ENCODE measurements around the gene COL4A6.
"Not testable (repeated sequence)": the region's sequence is repeated elsewhere in the genome, so short reads cannot be mapped to it uniquely, and the experiment has no call there.

Gene COL4A6

DNA sequence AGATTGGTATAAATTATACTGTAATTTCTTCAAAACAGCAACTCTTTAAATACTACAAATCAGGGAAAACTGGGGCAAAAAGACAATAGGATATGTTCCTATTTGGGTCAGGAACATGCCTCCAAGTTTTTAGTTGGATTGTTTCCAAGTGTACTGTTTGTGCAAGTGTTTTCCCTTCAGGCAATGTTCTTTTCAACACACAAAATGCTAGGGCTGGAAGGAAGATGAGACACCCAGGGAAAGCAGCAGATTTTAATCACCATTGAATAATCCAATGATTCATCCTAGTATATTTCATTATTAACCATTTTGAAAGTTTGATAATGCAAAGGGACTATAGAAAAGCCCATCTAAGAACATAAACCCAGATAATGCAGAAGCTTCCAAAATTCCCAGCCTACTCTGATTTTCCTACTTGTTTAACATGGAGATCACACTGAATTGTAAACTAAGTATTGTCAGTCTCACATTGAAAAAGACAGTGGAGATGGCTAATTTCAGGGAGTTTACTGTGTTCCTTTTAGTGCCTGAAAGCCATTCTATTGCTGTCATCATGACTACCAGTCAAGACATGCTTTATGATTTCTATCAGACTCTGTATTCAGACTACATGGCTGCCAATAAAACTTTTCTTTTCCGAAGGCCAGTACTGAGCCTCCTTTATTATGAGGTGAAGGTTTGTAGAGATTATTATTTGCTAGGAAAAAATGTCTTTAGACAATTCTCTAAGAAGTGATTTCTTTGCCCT, 38.6 kb downstream of the COL4A6 start:
- H3K4me1 ChIP-seq (ENCODE audit: control insufficient read depth, insufficient read depth, low read length), result peaks cover 25% of the 10 kb centered on the region
- no peak overlapping the region for H3K9ac ChIP-seq (ENCODE audit: low read length)
- no peaks in the 10 kb centered on the region for H3K27me3 ChIP-seq (replicated peaks; ENCODE audit: control insufficient read depth, insufficient read depth, low read length)
- DNase-seq (ENCODE audit: low read depth), result peak; percentile 74
- no peaks in the 10 kb centered on the region for H3K9me3 ChIP-seq (ENCODE audit: control insufficient read depth, low read length)
- no peaks in the 10 kb centered on the region for H3K36me3 ChIP-seq (ENCODE audit: control insufficient read depth, insufficient read depth, low read length, severe bottlenecking)
- no peak overlapping the region for H3K4me3 ChIP-seq (ENCODE audit: low read length)

DNA sequence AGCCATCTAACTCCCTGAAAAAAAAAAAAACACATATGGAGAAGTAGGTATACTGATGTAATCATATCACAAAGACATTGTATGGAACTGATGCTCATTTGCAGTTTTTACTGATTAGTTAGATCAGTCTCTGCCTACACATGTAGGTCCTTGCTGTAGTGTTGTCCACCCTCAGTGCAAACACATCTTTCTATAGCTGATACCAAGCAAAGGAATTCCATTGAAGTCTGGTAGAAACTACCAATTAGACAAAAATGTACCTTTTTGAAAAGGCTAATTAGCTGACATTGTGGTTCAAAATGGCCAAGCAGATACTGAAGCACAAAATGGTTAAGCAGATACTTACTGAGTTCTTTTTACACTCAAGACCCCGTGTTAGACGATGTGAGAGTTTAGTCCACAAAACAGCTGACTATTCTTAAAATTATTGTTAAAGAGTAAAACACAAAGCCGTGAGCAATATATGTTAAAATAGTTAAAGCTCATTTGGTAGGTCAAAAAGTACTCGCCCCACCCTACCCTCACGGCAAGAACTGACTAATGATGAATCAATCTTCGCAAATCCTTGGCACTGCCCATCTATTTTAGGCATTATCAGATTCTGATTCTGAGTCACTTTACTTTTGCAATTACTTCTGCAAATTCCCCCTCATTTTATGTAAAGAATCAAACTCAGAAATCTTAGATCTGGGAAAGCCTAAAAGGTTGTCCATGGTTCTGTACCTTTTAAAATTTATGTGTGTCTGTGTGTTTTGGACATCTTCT, 40.4 kb downstream of the COL4A6 start:
- no peaks in the 10 kb centered on the region for H3K9me3 ChIP-seq (ENCODE audit: control insufficient read depth, low read length)
- H3K9ac ChIP-seq (ENCODE audit: low read length), result no peak overlapping the region
- DNase-seq (ENCODE audit: low read depth), result peak; percentile 59
- H3K36me3 ChIP-seq (ENCODE audit: control insufficient read depth, insufficient read depth, low read length, severe bottlenecking), result no peaks in the 10 kb centered on the region
- no peak overlapping the region for H3K4me3 ChIP-seq (ENCODE audit: low read length)
- peaks cover 25% of the 10 kb centered on the region for H3K4me1 ChIP-seq (ENCODE audit: control insufficient read depth, insufficient read depth, low read length)
- no peaks in the 10 kb centered on the region for H3K27me3 ChIP-seq (replicated peaks; ENCODE audit: control insufficient read depth, insufficient read depth, low read length)

DNA sequence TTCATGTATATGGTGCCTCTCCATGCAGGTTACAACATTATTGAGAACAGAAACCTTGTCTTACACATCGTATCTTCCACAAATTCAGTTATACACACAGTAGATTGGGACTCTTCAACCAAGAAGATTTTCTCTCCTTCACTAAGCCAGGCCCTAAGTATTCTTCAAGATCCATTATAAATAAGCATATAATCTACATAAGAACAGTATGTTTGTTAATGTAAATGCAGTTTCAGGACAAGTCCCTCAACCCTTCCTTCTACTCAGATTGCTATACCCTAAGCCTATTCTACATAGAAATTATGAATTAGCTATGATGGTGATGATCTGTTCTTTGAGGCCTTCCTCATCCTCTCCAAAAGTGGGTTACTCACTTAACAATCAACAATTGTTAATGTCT, 41.2 kb downstream of the COL4A6 start:
- Histone ChIP-seq H3K4me1 (ENCODE audit: control insufficient read depth, insufficient read depth, low read length) (peaks cover 25% of the 10 kb centered on the region), H3K4me3 (ENCODE audit: low read length) (no peak overlapping the region), H3K27me3 (replicated peaks; ENCODE audit: control insufficient read depth, insufficient read depth, low read length) (no peaks in the 10 kb centered on the region), H3K9ac (ENCODE audit: low read length) (no peak overlapping the region), H3K9me3 (ENCODE audit: control insufficient read depth, low read length) (no peaks in the 10 kb centered on the region), H3K36me3 (ENCODE audit: control insufficient read depth, insufficient read depth, low read length, severe bottlenecking) (no peaks in the 10 kb centered on the region)
- DNase-seq (ENCODE audit: low read depth), result no peak

DNA sequence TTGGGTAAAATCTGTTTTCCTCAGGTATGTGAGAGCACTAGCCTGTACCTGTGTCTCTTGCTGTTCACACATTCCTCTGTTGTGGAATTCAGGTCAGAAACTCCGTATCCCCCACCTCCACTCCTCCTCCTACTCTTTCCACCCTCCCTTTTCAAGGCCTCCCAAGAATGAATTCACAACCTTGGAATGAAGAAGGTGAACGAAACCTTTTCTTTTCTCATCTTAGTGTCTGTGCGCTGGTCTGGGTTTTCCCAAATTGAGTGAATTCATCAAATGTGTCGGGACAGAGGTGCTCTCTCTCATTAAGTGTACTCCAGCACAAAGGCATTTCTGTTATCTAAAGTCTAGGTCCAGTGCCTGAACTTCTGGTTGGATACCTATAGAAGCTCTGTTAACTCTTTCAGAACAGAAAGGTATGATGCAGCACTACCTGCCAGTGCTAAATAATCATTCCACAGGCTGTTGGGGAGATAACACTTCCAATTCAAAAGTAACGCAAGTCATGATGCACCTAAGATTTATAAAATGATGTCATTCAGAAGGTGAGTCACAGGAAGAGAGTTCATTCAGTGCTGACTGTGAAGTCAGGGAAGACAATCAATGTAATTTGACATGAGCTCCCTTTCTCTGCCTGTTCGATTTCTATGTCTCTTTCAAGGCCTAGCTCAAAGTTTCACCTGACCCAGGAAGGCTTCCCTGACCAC, 41.9 kb downstream of the COL4A6 start:
- Histone ChIP-seq H3K4me3 (ENCODE audit: low read length) (no peak overlapping the region), H3K4me1 (ENCODE audit: control insufficient read depth, insufficient read depth, low read length) (peaks cover 25% of the 10 kb centered on the region), H3K36me3 (ENCODE audit: control insufficient read depth, insufficient read depth, low read length, severe bottlenecking) (no peaks in the 10 kb centered on the region), H3K27me3 (replicated peaks; ENCODE audit: control insufficient read depth, insufficient read depth, low read length) (no peaks in the 10 kb centered on the region), H3K9me3 (ENCODE audit: control insufficient read depth, low read length) (no peaks in the 10 kb centered on the region), H3K9ac (ENCODE audit: low read length) (no peak overlapping the region)
- DNase-seq (ENCODE audit: low read depth), result no peak

DNA sequence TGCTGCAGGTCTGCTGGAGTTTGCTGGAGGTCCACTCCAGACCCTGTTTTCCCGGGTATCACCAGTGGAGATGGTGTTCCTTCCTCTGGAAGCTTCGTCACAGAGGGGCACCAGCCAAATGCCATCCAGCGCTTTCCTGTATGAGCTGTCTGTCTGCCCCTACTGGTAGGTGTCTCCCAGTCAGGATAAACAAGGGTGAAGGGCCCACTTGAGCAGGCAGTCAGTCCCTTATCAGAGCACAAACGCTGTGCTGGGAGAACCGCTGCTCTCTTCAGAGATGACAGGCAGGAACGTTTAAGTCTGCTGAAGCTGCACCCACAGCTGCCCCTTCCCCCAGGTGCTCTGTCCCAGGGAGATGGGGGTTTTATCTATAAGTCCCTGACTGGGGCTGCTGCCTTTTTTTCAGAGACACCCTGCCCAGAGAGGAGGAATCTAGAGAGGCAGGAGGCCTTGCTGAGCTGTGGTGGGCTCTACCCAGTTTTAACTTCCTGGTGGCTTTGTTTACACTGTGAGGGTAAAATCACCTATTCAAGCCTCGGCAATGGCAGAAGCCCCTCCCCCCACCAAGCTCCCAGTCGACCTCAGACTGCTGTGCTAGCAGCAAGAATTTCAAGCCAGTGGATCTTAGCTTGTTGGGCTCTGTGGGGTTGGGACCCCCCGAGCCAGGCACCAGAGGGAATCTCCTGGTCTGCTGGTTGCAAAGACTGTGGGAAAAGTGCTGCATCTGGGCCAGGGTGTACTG, 47.1 kb downstream of the COL4A6 start:
- H3K9me3 ChIP-seq (ENCODE audit: control insufficient read depth, low read length); H3K4me3 ChIP-seq (ENCODE audit: low read length); H3K4me1 ChIP-seq (ENCODE audit: control insufficient read depth, insufficient read depth, low read length); DNase-seq (ENCODE audit: low read depth); H3K36me3 ChIP-seq (ENCODE audit: control insufficient read depth, insufficient read depth, low read length, severe bottlenecking); H3K27me3 ChIP-seq (replicated peaks; ENCODE audit: control insufficient read depth, insufficient read depth, low read length); H3K9ac ChIP-seq (ENCODE audit: low read length): not testable (repeated sequence)

DNA sequence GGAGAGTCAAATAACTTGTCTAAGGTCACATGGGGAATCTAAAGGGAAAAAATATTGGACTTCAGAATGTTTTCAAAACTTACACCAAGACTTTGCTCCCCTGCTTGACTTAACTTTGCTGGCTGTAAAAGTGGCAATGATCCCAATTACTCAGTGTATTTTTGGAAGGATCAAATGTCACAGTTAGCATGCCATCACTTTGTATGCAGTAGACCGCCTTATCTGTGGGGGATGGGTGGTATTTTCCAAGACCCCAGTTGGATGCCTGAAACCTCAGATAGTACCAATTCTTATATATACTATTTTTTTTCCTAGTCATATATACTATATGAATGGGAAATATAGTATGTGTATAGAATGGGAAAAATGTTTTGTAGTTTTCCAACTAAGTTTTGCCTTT, 53.4 kb downstream of the COL4A6 start:
- Histone ChIP-seq H3K9ac (ENCODE audit: low read length) (no peak overlapping the region), H3K9me3 (ENCODE audit: control insufficient read depth, low read length) (peaks cover 8% of the 10 kb centered on the region), H3K4me1 (ENCODE audit: control insufficient read depth, insufficient read depth, low read length) (no peaks in the 10 kb centered on the region), H3K4me3 (ENCODE audit: low read length) (no peak overlapping the region), H3K27me3 (replicated peaks; ENCODE audit: control insufficient read depth, insufficient read depth, low read length) (peaks cover 5% of the 10 kb centered on the region), H3K36me3 (ENCODE audit: control insufficient read depth, insufficient read depth, low read length, severe bottlenecking) (no peaks in the 10 kb centered on the region)
- DNase-seq (ENCODE audit: low read depth), result no peak

DNA sequence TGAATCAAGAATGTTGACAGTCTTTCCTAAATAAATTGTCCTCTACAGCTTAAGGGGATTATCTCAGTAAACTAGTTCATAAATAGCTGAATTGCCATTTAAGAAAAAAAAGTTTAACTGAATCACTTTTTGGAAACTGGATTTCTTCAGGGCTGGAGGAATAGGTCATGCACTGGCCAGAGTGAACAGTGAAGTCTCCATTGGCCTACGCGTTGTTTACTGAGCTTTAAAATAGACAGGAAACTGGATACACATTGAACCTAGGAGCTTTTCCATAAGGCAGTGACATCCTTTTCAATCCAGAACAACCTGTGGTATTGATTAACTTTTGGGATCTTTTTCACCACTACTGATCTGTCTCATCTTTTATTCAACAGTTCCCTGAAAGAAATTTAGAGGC, 58.0 kb downstream of the COL4A6 start:
- Histone ChIP-seq H3K27me3 (replicated peaks; ENCODE audit: control insufficient read depth, insufficient read depth, low read length) (peaks cover 5% of the 10 kb centered on the region), H3K9me3 (ENCODE audit: control insufficient read depth, low read length) (peaks cover 3% of the 10 kb centered on the region), H3K4me3 (ENCODE audit: low read length) (no peak overlapping the region), H3K9ac (ENCODE audit: low read length) (no peak overlapping the region), H3K4me1 (ENCODE audit: control insufficient read depth, insufficient read depth, low read length) (no peaks in the 10 kb centered on the region), H3K36me3 (ENCODE audit: control insufficient read depth, insufficient read depth, low read length, severe bottlenecking) (no peaks in the 10 kb centered on the region)
- no peak for DNase-seq (ENCODE audit: low read depth)

DNA sequence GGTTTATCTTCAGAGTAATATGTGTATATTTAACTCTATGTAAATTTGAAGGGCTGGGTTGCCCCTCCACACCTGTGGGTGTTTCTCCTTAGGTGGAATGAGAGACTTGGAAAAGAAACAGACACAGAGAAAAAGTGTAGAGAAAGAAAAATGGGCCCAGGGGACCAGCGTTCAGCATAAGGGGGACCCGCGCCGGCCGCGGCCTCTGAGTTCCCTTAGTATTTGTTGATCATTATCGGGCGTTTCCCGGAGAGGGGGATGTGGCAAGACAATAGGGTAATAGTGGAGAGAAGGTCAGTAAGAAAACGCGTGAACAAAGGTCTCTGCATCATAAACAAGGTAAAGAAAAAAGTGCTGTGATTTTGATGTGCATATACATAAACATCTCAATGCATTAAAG, 61.4 kb downstream of the COL4A6 start:
- DNase-seq (ENCODE audit: low read depth); H3K27me3 ChIP-seq (replicated peaks; ENCODE audit: control insufficient read depth, insufficient read depth, low read length); H3K9me3 ChIP-seq (ENCODE audit: control insufficient read depth, low read length); H3K9ac ChIP-seq (ENCODE audit: low read length); H3K4me3 ChIP-seq (ENCODE audit: low read length); H3K4me1 ChIP-seq (ENCODE audit: control insufficient read depth, insufficient read depth, low read length); H3K36me3 ChIP-seq (ENCODE audit: control insufficient read depth, insufficient read depth, low read length, severe bottlenecking): not testable (repeated sequence)

DNA sequence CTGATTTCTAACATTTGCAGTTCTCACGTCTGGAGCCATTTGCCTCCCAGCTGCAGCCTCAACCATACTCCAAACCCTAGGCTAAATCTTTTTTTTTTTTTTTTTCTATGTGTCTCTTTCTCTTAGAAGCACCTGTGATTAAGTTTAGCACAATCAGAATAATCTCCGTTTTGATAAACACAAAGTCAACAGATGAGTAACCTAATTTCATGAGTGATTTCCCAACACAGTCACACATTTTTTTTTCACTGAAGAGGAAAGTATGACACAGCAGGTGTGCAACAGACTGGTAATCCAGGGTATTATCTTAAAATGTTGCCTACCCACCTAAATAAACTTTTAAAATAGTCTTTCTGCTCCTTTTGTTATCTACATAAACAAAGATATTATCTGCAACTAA, 62.6 kb downstream of the COL4A6 start:
- H3K36me3 ChIP-seq (ENCODE audit: control insufficient read depth, insufficient read depth, low read length, severe bottlenecking); H3K4me1 ChIP-seq (ENCODE audit: control insufficient read depth, insufficient read depth, low read length); H3K27me3 ChIP-seq (replicated peaks; ENCODE audit: control insufficient read depth, insufficient read depth, low read length); H3K4me3 ChIP-seq (ENCODE audit: low read length); DNase-seq (ENCODE audit: low read depth); H3K9ac ChIP-seq (ENCODE audit: low read length); H3K9me3 ChIP-seq (ENCODE audit: control insufficient read depth, low read length): not testable (repeated sequence)

DNA sequence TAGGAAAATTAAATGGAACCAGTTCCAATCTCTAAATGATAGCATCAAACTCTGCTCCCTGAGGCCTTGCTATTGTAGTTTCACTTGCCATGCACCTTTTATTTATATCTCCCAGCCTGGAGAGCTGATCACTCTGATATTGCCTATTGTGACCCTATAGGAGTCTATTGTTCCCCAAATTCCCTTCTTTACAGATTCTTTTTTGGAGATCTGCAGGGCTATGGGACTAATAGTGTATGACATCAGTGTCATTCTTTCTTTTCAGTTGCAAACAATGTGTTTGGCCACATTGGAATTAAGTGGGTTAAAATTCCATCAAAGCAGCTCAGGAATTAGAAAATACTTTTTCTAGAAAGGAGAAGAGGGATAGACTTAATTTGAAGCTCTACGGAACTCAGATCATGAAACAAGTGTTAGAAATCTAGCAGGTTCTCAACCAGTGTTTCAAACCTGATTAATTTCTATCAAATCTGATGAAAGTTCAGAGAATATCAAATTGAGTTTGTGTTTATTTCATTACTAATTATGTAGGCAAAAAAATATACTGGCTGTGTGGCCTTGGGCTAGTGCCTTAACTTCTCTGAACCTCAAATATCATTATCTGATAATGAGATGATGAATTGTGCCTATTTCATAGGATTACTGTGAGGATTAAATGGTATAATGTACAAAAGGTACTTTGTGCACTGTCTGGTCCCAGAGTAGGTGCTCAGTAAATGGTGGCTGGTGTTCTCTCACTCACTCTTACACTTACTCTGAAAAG, 71.4 kb downstream of the COL4A6 start:
- no peak overlapping the region for H3K4me3 ChIP-seq (ENCODE audit: low read length)
- no peaks in the 10 kb centered on the region for H3K4me1 ChIP-seq (ENCODE audit: control insufficient read depth, insufficient read depth, low read length)
- DNase-seq (ENCODE audit: low read depth), result no peak
- H3K36me3 ChIP-seq (ENCODE audit: control insufficient read depth, insufficient read depth, low read length, severe bottlenecking), result no peaks in the 10 kb centered on the region
- no peaks in the 10 kb centered on the region for H3K9me3 ChIP-seq (ENCODE audit: control insufficient read depth, low read length)
- H3K9ac ChIP-seq (ENCODE audit: low read length), result no peak overlapping the region
- H3K27me3 ChIP-seq (replicated peaks; ENCODE audit: control insufficient read depth, insufficient read depth, low read length), result peaks cover 27% of the 10 kb centered on the region
